Testis (tissue), 3 donors: ENCODE results near the gene TACC2. TPM values are rescaled to one million over a fixed set of nuclear protein-coding genes. Genes with fewer than 3 reads are reported as not detected.

Experiments
- DNase-seq: peaks from one replicate; pipeline ENCODE4 v3.0.0-alpha.2; 2019
- H3K27ac ChIP-seq, 2 donors: fragments of 200-600 bp; sonication (generic); one replicate each; pipeline ENCODE4 v1.5.1; 2019
- H3K27me3 ChIP-seq: fragments of 200-600 bp; sonication (generic); one replicate; pipeline ENCODE4 v1.5.1; 2019
- H3K36me3 ChIP-seq: fragments of 200-600 bp; sonication (generic); one replicate; pipeline ENCODE4 v1.5.1; 2017; ENCODE audit warnings: low read depth; ENCODE audit errors: missing control alignments
- H3K4me1 ChIP-seq: fragments of 200-600 bp; sonication (generic); one replicate; pipeline ENCODE4 v1.5.1; 2019
- H3K4me3 ChIP-seq, 2 donors: fragments of 200-600 bp; sonication (generic); one replicate each; pipeline ENCODE4 v1.5.1; 2017 to 2019
- H3K9me3 ChIP-seq: fragments of 200-600 bp; sonication (generic); one replicate; pipeline ENCODE4 v1.5.1; 2017
- CTCF ChIP-seq, 3 experiments: fragments of 450-650 bp in 2 of 3; fragments of 200-600 bp in 1 of 3; sonication (generic) in 1 of 3; IDR thresholded peaks; one replicate each; pipeline ENCODE4 v1.5.1; 2016 to 2019; ENCODE audit warnings: antibody characterized with exemption in 3 of 3, mild to moderate bottlenecking in 2 of 3, moderate library complexity in 1 of 3
- POLR2A ChIP-seq: fragments of 450-650 bp; IDR thresholded peaks from one replicate; pipeline ENCODE4 v1.6.1; 2017; ENCODE audit warnings: antibody characterized with exemption, mild to moderate bottlenecking, moderate library complexity
- WGBS, 2 donors: methylation state at CpG; one replicate each; pipeline ENCODE4 v1.1.5; 2018; 5-methylcytosine and 5-hydroxymethylcytosine counted together
- intact Hi-C: fragments of 100-400 bp; cut with DNase I; formaldehyde crosslinking; loops from one replicate; pipeline ENCODE4 v1.15.1; 2023; ENCODE audit warnings: low total_unique reads
- polyA plus RNA-seq: library from polyadenylated mRNA; stranded (reverse); fragments of 350-450 nt; fragmentation: Illumina TruSeq; extraction: RNeasy Lipid Tissue Mini Kit (QIAGEN cat#74804); gene quantifications from one replicate; pipeline ENCODE4 v1.2.3, GENCODE V29; 2014; ENCODE audit warnings: low read depth, low replicate concordance; ENCODE audit not compliant: insufficient read depth
- total RNA-seq, 2 donors: library from RNA; depleted of rRNA; stranded (reverse); fragments of >200 nt; gene quantifications; one replicate each; pipeline ENCODE4 v1.2.3, GENCODE V29; 2016

Gene TACC2
- total and polyA plus RNA-seq, 3 donors from 2014 or later = 18.0 to 24.2 (median 21.3) TPM

GRCh38 chr10:122208571-122209430, 219.8 kb downstream of the TACC2 start:
- intact Hi-C loops = no loop called here
- Histone ChIP-seq H3K27ac (no peak overlapping the region), H3K4me3 (no peak overlapping the region), H3K9me3 (no peaks in the 10 kb centered on the region), H3K36me3 (no peaks in the 10 kb centered on the region), H3K4me1 (no peaks in the 10 kb centered on the region), H3K27me3 (no peaks in the 10 kb centered on the region)
- TF ChIP-seq CTCF (IDR thresholded peaks at IDR 0.05) (no peak), POLR2A (no peak)
- no peak for DNase-seq
- 84 to 85% methylated on average over 14 of the region's 14 CpGs for WGBS, 2 donors

- no peak for DNase-seq
- no peaks in the 10 kb centered on the region for H3K36me3 ChIP-seq
- intact Hi-C loops = no loop called here
- no peak for TF ChIP-seq CTCF (IDR thresholded peaks at IDR 0.05)
- TF ChIP-seq POLR2A = no peak
- H3K4me3 ChIP-seq = no peak overlapping the region
- no peaks in the 10 kb centered on the region for H3K4me1 ChIP-seq
- H3K27ac ChIP-seq = no peak overlapping the region
- H3K9me3 ChIP-seq = no peaks in the 10 kb centered on the region
- WGBS, 2 donors = 90 to 98% methylated on average over 30 of the region's 30 CpGs
- no peaks in the 10 kb centered on the region for H3K27me3 ChIP-seq
Measured at GRCh38 chr10:122210481-122211265, 221.7 kb downstream of the TACC2 start.

GRCh38 chr10:122213364-122213763, 224.4 kb downstream of the TACC2 start:
- Histone ChIP-seq H3K27ac (no peak overlapping the region), H3K4me3 (no peak overlapping the region), H3K36me3 (no peaks in the 10 kb centered on the region), H3K27me3 (no peaks in the 10 kb centered on the region), H3K9me3 (no peaks in the 10 kb centered on the region), H3K4me1 (no peaks in the 10 kb centered on the region)
- intact Hi-C loops = no loop called here
- no peak for TF ChIP-seq CTCF (IDR thresholded peaks at IDR 0.05)
- 81 to 86% methylated on average over 3 of the region's 3 CpGs for WGBS, 2 donors
- no peak for DNase-seq

- no peak for DNase-seq
- Histone ChIP-seq H3K4me1 (no peaks in the 10 kb centered on the region), H3K27ac (no peak overlapping the region), H3K36me3 (no peaks in the 10 kb centered on the region), H3K9me3 (no peaks in the 10 kb centered on the region), H3K4me3 (no peak overlapping the region), H3K27me3 (no peaks in the 10 kb centered on the region)
- intact Hi-C loops = no loop called here
- TF ChIP-seq POLR2A = no peak
- no peak for TF ChIP-seq CTCF (IDR thresholded peaks at IDR 0.05)
- 82 to 87% methylated on average over 7 of the region's 7 CpGs for WGBS, 2 donors
Measured at GRCh38 chr10:122213766-122214165, 224.8 kb downstream of the TACC2 start.
